ENCODE measurements around the gene MOSMO. TPM values are rescaled to one million over a fixed set of nuclear protein-coding genes. Genes with fewer than 3 reads are reported as not detected.

Gene MOSMO
- total and polyA plus RNA-seq, 9 of the 15 experiments (the other 6 are each of a cell fraction or from before 2014, with no cell fraction given): 1.9 to 13.3 (median 7.7) TPM

GRCh38 chr16:21989751-21990150, 18.2 kb upstream of the MOSMO start:
- BruUV-seq (replicated peaks): no TSS peak
- no peak for DNase-seq (ENCODE audit: extremely low read depth in 1 of 4, low spot score in 3 of 4)
- Histone ChIP-seq H3K4me1 (replicated peaks in 1 of 2; ENCODE audit: control insufficient read depth in 2 of 2, insufficient read depth in 2 of 2, low read length in 2 of 2) (peaks cover 0 to 6% of the 10 kb centered on the region in 2 experiments; a peak in 4 of 5 replicates), H3K36me3 (ENCODE audit: control insufficient read depth, insufficient read depth, low read length) (peaks cover 13% of the 10 kb centered on the region), H3K79me2 (ENCODE audit: control insufficient read depth, insufficient read depth, low read length) (no peaks in the 10 kb centered on the region), H2AFZ (ENCODE audit: low read depth, low read length) (no peak overlapping the region), H3K4me2 (ENCODE audit: insufficient read depth, low read length) (no peak overlapping the region), H3K9me1 (ENCODE audit: control insufficient read depth, insufficient read depth, low read length) (no peaks in the 10 kb centered on the region), H4K20me1 (replicated peaks; ENCODE audit: control insufficient read depth, insufficient read depth, low read length) (no peaks in the 10 kb centered on the region), H3K9ac (ENCODE audit: insufficient read depth in 1 of 2, low read depth in 2 of 2, low read length in 2 of 2) (no peak overlapping the region), H3K9me3 (replicated peaks; ENCODE audit: control insufficient read depth, insufficient read depth, low read depth, low read length) (no peaks in the 10 kb centered on the region), H3K27ac (ENCODE audit: extremely low read depth, low read depth, low read length) (no peak overlapping the region), H3K4me3 (no peak overlapping the region), H3K27me3 (ENCODE audit: control insufficient read depth in 2 of 2, insufficient read depth in 2 of 2, low read length in 2 of 2) (no peaks in the 10 kb centered on the region)
- in situ Hi-C loops (cut with MboI): no loop called here
- CTCF ChIA-PET (ENCODE audit: low intra/inter-chr PET ratio): no interaction called here
- no peak for FAIRE-seq
- POLR2A ChIA-PET: interaction anchor here (0.7 to 2.8 kb wide), 6 partner anchors 9 to 409 kb away, joined by 3 to 10 read pairs (median 4); partner anchors contain the start of gene UQCRC2
- no peak for ATAC-seq
- TF ChIP-seq MECOM (CRISPR knock-in tag; IDR thresholded peaks at IDR 0.05) (no peak), PKNOX1 (IDR thresholded peaks at IDR 0.05) (peak; percentile 21; the same call in 1 of the 2 replicates)
- WGBS (ENCODE audit: insufficient coverage, low coverage, missing lambda C conversion rate): 46% methylated on average over 2 of the region's 2 CpGs
- intact Hi-C loops (cut with micrococcal nuclease): no loop called here

- DNase-seq (ENCODE audit: extremely low read depth in 1 of 4, low spot score in 3 of 4): no peak
- in situ Hi-C loops (cut with MboI): no loop called here
- no peak overlapping the region for H3K4me3 ChIP-seq
- no peak for ATAC-seq
- no peaks in the 10 kb centered on the region for H3K79me2 ChIP-seq (ENCODE audit: control insufficient read depth, insufficient read depth, low read length)
- no peaks in the 10 kb centered on the region for H4K20me1 ChIP-seq (replicated peaks; ENCODE audit: control insufficient read depth, insufficient read depth, low read length)
- no peaks in the 10 kb centered on the region for H3K9me1 ChIP-seq (ENCODE audit: control insufficient read depth, insufficient read depth, low read length)
- intact Hi-C loops (cut with micrococcal nuclease): no loop called here
- ChIA-PET CTCF (ENCODE audit: low intra/inter-chr PET ratio) (no interaction called here), POLR2A (interaction anchor here (0.5 to 2.8 kb wide), 8 partner anchors 8 to 409 kb away, joined by 3 to 10 read pairs (median 4); partner anchors contain the start of gene UQCRC2)
- H3K27ac ChIP-seq (ENCODE audit: extremely low read depth, low read depth, low read length): no peak overlapping the region
- no peak overlapping the region for H3K4me2 ChIP-seq (ENCODE audit: insufficient read depth, low read length)
- no peaks in the 10 kb centered on the region for H3K27me3 ChIP-seq (ENCODE audit: control insufficient read depth in 2 of 2, insufficient read depth in 2 of 2, low read length in 2 of 2)
- peaks cover 7% of the 10 kb centered on the region; the same call in 1 of the 3 replicates for H3K36me3 ChIP-seq (ENCODE audit: control insufficient read depth, insufficient read depth, low read length)
- H3K4me1 ChIP-seq (replicated peaks in 1 of 2; ENCODE audit: control insufficient read depth in 2 of 2, insufficient read depth in 2 of 2, low read length in 2 of 2): peaks cover 0 to 6% of the 10 kb centered on the region in 2 experiments; a peak in 4 of 5 replicates
- H3K9me3 ChIP-seq (replicated peaks; ENCODE audit: control insufficient read depth, insufficient read depth, low read depth, low read length): no peaks in the 10 kb centered on the region
- no peak for FAIRE-seq
- H3K9ac ChIP-seq (ENCODE audit: insufficient read depth in 1 of 2, low read depth in 2 of 2, low read length in 2 of 2): no peak overlapping the region
- no peak overlapping the region for H2AFZ ChIP-seq (ENCODE audit: low read depth, low read length)
- WGBS (ENCODE audit: insufficient coverage, low coverage, missing lambda C conversion rate): 19% methylated on average over 3 of the region's 3 CpGs
- BruUV-seq (replicated peaks): no TSS peak
- TF ChIP-seq NFIX (CRISPR knock-in tag; IDR thresholded peaks at IDR 0.05; ENCODE audit: low read depth) (no peak), DLX4 (CRISPR knock-in tag; IDR thresholded peaks at IDR 0.05) (no peak), RFX1 (IDR thresholded peaks at IDR 0.05) (no peak), MAFK (IDR thresholded peaks at IDR 0.05; ENCODE audit: low read length) (no peak), XRCC4 (IDR thresholded peaks at IDR 0.05; ENCODE audit: extremely low read depth, insufficient read depth, insufficient read length) (no peak), USF2 (CRISPR knock-in tag; IDR thresholded peaks at IDR 0.05) (no peak), AFF1 (IDR thresholded peaks at IDR 0.05; ENCODE audit: low read depth in 1 of 2, partially characterized antibody in 2 of 2) (no peak)
Measured at GRCh38 chr16:21990381-21990944, 17.4 kb upstream of the MOSMO start.
